Activated CD8-positive, alpha-beta memory T cell treated with anti-CD3 and anti-CD28 coated beads, Interleukin-2, amount 50 U/mL, for 1 hour (primary cell): ENCODE data around the gene ADCY1.

Source experiments
- DNase-seq: peaks from one replicate; pipeline ENCODE4 v3.0.0-alpha.2; 2020; ENCODE audit errors: extremely low read depth

ADCY1 gene

DNA sequence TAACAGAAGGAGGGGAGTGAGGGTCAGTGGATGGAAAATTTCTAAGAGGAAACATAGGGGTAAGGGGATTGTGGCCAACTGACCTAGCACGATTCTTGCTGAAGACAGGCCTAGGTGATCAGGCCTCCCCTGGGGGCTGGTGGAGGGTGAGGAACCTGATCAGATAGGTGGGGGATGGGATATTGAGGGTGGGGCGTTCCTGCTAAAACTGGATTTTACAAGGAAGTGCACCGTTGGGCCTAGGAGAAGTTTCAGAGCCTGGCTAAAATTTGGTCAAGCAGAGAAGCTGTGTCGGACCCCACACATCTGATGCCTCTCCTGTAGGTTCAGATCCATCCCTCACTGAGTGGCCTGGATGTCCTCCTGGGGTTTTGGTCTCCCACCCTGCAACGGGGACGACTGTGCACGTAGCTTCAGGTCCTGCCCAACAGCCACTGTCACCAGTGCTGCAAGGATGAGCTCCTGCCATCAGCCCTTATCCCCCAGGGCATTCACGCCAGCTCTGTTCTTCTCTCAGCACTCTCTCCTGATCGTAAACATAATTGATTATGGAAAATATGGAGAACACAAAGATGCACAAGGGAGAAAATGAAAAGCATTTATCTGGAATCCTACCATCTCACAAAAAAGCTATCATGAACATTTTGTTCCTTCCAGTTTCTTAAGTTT lies 89.9 kb downstream of the ADCY1 start:
- DNase-seq = no peak

- DNase-seq = no peak
Observed at GRCh38 chr7:45665172-45665571, 91.0 kb downstream of the ADCY1 start.

GRCh38 chr7:45670227-45670626 lies 96.1 kb downstream of the ADCY1 start:
- no peak for DNase-seq

DNA sequence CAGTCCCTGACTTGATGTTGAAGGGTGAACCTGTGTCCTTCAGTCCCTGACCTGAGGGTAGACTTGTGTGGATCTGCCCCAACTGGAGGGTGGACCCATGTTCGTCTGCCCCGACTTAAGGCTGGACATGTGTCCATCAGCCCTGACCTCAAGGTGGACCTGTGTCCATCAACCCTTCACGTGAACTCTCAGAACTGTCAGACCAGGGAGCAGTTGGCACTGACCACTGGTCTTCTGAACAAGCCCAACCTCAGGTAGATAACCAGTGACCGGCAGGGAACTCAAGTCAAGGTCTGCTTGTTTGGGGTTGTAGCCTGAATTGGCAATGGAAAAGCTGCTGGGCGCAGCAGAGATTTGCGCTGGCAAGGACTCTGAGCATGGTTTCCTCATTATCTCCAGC lies 96.5 kb downstream of the ADCY1 start:
- no peak for DNase-seq

GRCh38 chr7:45677311-45677900 lies 103.2 kb downstream of the ADCY1 start:
- no peak for DNase-seq

- no peak for DNase-seq
Observed at GRCh38 chr7:45679516-45679915, 105.3 kb downstream of the ADCY1 start.

DNA sequence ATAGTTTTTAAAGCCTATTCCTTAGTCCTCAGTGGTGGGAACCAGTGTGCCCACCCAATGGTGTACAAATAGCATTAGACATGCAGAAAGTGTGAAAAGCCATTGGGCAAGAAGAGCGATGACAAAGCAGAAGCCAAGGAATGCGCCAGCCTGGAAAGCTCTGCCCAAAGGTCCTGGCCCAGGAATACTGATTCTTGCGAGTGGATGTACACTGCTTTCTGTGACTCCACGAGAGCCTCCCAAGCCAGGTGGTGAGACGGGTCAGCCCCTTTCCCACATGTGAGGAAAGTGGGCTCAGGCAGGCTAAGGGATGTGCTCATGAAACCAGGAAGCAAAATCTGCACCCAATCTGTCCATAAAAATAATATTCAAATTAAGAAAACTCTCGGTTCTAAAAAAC lies 106.6 kb downstream of the ADCY1 start:
- DNase-seq = no peak

DNA sequence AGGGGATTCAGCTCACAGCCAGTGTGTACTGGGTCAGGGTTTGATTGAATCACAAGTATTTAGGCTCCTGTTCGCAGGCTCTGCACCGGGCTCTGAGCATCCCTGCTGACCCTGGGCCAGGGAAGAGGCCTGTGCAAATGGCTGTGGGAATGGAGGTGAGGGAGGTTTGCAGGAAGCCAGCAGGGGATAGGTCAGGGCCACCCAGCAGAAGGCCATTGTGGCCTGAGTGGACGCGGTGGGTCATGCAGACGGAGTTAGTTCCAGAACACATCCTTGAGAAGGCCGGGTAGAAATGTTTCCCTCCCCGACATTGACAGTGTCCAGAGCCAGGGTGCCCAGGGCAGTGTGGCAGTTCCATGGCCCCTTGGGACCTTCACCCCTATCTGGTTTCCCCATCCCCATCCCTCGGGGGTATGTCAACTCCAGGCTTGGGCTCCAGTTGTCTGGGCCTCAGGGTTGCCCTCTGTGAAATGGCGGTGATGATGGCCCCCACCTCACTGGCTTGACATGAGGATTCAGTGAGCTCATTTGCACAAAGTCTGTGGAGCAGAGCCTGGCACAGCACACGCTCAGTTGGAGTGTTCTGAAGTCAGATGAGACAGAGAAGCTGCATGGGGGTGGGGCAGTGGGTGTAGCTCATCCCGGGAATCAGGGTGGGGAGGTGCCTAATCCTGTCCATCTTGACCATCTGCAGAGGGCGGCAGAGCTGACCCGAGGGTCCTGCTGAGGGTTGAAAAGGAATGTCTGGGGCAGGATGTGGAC lies 107.6 kb downstream of the ADCY1 start:
- DNase-seq = no peak

GRCh38 chr7:45682358-45682735 lies 108.2 kb downstream of the ADCY1 start:
- no peak for DNase-seq

DNA sequence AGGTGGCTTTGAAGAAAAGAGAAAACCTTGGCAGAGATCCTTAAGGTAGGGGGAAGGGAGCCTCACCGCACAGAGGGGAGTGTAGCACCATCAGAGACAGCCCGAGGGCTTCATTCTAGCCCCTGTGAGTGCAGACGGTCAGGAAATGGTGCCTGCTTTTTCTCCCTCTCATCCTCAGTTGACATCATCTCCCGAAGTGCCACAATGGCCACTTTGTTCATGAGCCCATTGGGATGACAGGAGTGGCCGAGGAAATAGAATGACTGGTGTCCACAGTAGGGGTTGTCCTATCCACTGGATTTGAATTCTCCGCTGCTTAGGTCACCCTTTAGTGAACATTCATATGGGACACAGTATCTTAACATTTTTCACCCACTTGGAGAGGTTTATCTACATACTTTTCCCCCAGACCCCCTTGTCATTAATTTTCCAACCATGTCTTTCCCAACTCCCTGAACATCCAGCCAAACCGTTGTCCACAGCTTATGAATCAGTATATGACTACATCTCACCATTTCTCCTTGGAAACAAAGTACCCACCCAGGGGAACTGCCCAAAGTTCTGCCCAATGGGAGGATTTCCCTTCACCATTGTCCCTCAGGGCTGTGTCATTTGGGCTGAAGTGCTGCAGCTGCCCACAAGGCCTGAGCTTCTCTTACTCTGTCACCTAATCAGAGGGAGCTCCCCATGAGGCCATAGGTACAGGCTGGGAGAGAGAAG lies 108.8 kb downstream of the ADCY1 start:
- no peak for DNase-seq

DNA sequence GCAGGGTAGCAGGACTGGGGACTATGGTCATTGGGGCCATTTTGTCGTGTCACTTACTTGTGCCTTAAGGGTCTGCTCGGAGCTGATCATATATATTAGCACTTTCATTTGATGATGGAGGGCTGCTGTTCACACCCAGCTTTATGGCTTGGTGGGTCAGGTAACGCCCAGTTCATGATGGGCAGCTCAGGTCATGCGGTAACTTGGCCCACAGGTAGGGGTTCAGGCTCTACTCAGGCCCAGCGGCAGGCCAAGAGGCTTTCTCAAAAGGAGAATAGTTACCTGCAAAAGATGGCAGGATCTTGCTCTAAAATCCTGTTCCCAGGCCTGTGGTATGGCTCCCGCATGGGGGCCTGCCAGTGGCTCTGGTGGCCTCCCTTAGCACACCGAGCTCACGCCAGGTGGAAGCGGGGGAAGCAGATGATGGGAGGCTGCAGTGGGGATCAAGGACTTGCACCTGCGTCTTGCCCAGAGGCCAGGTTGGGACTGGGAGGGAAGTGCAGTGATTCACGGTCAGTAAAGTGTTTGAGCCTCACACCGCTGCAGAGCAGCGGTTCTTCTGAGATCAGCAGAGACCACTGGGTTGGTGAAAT lies 109.5 kb downstream of the ADCY1 start:
- no peak for DNase-seq

GRCh38 chr7:45684910-45685618 lies 110.9 kb downstream of the ADCY1 start:
- DNase-seq = no peak

DNA sequence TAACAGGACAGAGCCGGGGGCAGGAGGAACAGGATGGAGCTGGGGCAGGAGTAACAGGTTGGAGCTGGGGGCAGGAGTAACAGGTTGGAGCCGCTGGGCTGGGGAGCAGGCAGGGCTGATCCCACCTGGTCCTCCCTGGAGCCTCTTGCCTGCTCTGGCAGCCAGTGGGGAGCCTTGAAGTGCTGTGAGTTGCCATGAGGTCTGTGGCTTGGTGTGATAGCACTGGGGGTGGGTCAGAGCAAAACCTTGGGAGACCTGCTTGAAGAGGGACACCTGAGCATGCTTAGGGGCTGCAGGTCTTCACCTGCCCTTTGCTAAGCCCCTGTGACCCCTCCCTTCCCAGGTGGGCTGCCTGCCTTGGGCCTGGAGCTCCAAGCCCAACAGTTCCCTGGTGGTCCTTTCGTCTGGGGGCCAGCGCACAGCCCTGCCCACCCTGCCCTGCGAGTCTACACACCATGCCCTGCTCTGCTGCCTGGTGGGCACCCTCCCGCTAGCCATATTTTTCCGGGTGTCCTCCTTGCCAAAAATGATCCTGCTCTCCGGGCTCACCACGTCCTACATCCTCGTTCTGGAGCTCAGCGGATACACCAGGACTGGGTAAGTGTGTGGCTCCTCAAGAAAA lies 111.6 kb downstream of the ADCY1 start:
- no peak for DNase-seq

- DNase-seq = no peak
Observed at GRCh38 chr7:45686441-45687184, 112.4 kb downstream of the ADCY1 start.

DNA sequence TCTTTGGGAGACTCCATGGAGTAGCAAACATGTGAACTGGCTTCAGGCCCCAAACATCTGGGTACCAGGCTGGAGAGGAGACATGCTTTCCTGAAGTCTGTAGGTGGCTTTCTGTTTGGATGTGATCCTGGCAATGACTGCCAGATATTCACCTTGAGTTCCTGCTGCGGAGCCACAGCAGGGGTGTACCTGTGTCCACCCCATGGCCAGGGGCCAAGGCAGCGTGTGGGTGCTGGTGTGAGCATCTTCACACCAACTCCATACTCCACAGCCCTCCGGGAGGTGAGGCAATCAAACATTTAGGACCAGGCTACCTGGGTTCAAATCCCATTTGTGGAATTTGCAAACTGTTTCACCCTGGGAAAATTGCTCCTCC lies 113.0 kb downstream of the ADCY1 start:
- DNase-seq = no peak

- DNase-seq = no peak
Observed at GRCh38 chr7:45687721-45688120, 113.6 kb downstream of the ADCY1 start.

- no peak for DNase-seq
Observed at GRCh38 chr7:45688382-45688781, 114.2 kb downstream of the ADCY1 start.

DNA sequence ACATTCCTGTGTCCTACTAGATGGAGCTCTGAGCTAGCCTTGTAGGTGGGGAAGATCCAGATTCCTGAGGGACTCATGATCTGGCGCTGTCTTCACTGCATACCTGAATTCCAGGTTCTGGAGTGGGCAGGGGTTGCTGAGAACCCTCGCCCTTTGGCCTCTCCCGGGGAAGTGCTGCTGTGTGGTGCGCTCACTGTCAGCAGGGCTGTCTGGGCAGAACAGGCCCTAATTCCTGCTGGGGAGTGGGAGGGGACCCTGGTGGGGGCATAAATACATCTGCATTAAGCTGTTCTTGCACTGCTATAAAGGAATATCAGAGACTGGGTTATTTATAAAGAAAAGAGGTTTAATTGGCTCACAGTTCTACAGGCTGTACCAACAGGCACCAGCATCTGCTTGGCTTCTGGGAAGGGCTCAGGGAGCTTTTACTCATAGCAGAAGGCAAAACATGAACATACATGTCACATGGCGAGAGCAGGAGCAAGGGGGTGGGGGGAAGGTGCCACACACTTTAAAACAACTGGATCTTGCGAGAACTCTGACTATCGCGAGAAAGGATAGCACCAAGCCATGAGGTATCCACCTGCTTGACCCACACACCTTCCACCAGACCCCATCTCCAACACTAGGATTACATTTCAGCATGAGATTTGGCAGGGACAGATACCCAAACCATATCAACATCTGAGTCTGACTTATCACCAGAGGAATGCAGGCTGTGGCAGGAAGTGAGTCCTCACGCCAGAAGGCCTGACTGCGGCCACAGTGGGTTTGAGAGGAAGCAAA lies 115.0 kb downstream of the ADCY1 start:
- no peak for DNase-seq
